Measurements from ENCODE around the gene TAGLN3.

GRCh38 chr3:112027142-112027541 lies 28.4 kb downstream of the TAGLN3 start:
- no peak for TF ChIP-seq CTCF (IDR thresholded peaks at IDR 0.05; ENCODE audit: insufficient read depth, low read length, poor library complexity, severe bottlenecking)
- no peak for TF ChIP-seq EZH2phosphoT487 (conservative IDR thresholded peaks at IDR 0.05; ENCODE audit: low read length)

Data from SU-DHL-6 (cell line).